Esophagus squamous epithelium (tissue), 5 donors: ENCODE results near the gene SETDB2. TPM values are rescaled to one million over a fixed set of nuclear protein-coding genes. Genes with fewer than 3 reads are reported as not detected.

Experiments
- DNase-seq: peaks from one replicate; lab custom pipeline; 2025; lab: John Stamatoyannopoulos, UW
- H3K27ac ChIP-seq, 4 donors: fragments of 200-600 bp; sonication (generic); one replicate each; pipeline ENCODE4 v1.5.1; 2016 to 2019; ENCODE audit warnings: mild to moderate bottlenecking in 1 of 4
- H3K27me3 ChIP-seq, 4 donors: fragments of 200-600 bp; sonication (generic); 1 replicate in 3 of 4; 2 replicates in 1 of 4; pipeline versions ENCODE4 v1.5.1 to v1.6.0; 2017 to 2021; ENCODE audit warnings: antibody characterized with exemption in 1 of 4
- H3K36me3 ChIP-seq, 3 donors: fragments of 200-600 bp; sonication (generic); one replicate each; pipeline ENCODE4 v1.5.1; 2016 to 2019
- H3K4me1 ChIP-seq, 3 donors: fragments of 200-600 bp; sonication (generic); one replicate each; pipeline ENCODE4 v1.5.1; 2017 to 2019
- H3K4me3 ChIP-seq, 4 donors: fragments of 200-600 bp; sonication (generic); 1 replicate in 3 of 4; 2 replicates in 1 of 4; pipeline ENCODE4 v1.5.1; 2016 to 2019; ENCODE audit warnings: mild to moderate bottlenecking in 2 of 4, moderate library complexity in 1 of 4
- H3K9me3 ChIP-seq, 3 donors: fragments of 200-600 bp; sonication (generic); one replicate each; pipeline ENCODE4 v1.5.1; 2016 to 2019
- CTCF ChIP-seq, 6 experiments: fragments of 450-650 bp in 4 of 6; fragments of 200-600 bp in 2 of 6; sonication (generic) in 2 of 6; IDR thresholded peaks; one replicate each; pipeline ENCODE4 v1.5.1; 2016 to 2019; ENCODE audit warnings: antibody characterized with exemption in 6 of 6, mild to moderate bottlenecking in 4 of 6, moderate library complexity in 4 of 6
- POLR2A ChIP-seq, 4 donors: fragments of 450-650 bp; IDR thresholded peaks; one replicate each; pipeline ENCODE4 v1.6.1; 2017; ENCODE audit warnings: antibody characterized with exemption in 4 of 4, mild to moderate bottlenecking in 4 of 4, moderate library complexity in 3 of 4
- WGBS, 2 donors: methylation state at CpG; one replicate each; pipeline ENCODE4 v1.1.5; 2018; 5-methylcytosine and 5-hydroxymethylcytosine counted together
- intact Hi-C: fragments of 100-400 bp; cut with DNase I; formaldehyde crosslinking; loops from one replicate; pipeline ENCODE4 v1.15.0; 2022
- total RNA-seq, 4 donors: library from RNA; depleted of rRNA; stranded (reverse); fragments of >200 nt; gene quantifications; one replicate each; pipeline ENCODE4 v1.1.0, GENCODE V29; 2016
- donor health status: DM: yes; HTN: yes; CAD: no.

The SETDB2 gene
- total RNA-seq, 4 donors from 2014 or later: 2.3 to 9.0 (median 4.8) TPM

GRCh38 chr13:49454388-49455006 is 10.4 kb downstream of the SETDB2 start:
- DNase-seq: no peak
- 39 to 59% methylated on average over 4 of the region's 4 CpGs for WGBS, 2 donors
- H3K27ac ChIP-seq: peak overlapping the region in 1 of 4 donors; percentile 14
- no peak overlapping the region for H3K4me3 ChIP-seq
- peaks cover 0 to 21% (median 0%) of the 10 kb centered on the region in 3 donors for H3K4me1 ChIP-seq
- no peaks in the 10 kb centered on the region for H3K9me3 ChIP-seq
- peaks cover 0 to 15% (median 0%) of the 10 kb centered on the region in 3 donors for H3K36me3 ChIP-seq
- no peaks in the 10 kb centered on the region for H3K27me3 ChIP-seq
- TF ChIP-seq POLR2A (IDR thresholded peaks at IDR 0.05) (no peak), CTCF (IDR thresholded peaks at IDR 0.05) (no peak)
- intact Hi-C loops: no loop called here

- Histone ChIP-seq H3K27ac (peak overlapping the region in 2 of 4 donors; percentile 14 to 41), H3K4me3 (no peak overlapping the region), H3K4me1 (peaks cover 0 to 21% (median 0%) of the 10 kb centered on the region in 3 donors), H3K27me3 (no peaks in the 10 kb centered on the region), H3K9me3 (no peaks in the 10 kb centered on the region), H3K36me3 (peaks cover 0 to 15% (median 0%) of the 10 kb centered on the region in 3 donors)
- no peak for DNase-seq
- intact Hi-C loops: no loop called here
- no peak for TF ChIP-seq CTCF (IDR thresholded peaks at IDR 0.05)
- no peak for TF ChIP-seq POLR2A (IDR thresholded peaks at IDR 0.05)
Measured at GRCh38 chr13:49455007-49455398, 10.9 kb downstream of the SETDB2 start.

- intact Hi-C loops: no loop called here
- no peak for DNase-seq
- 86 to 94% methylated on average over 1 of the region's 1 CpG for WGBS, 2 donors
- no peak overlapping the region for H3K4me3 ChIP-seq
- peaks cover 0 to 25% (median 0%) of the 10 kb centered on the region in 3 donors for H3K36me3 ChIP-seq
- TF ChIP-seq POLR2A (IDR thresholded peaks at IDR 0.05): no peak
- TF ChIP-seq CTCF (IDR thresholded peaks at IDR 0.05): no peak
- no peak overlapping the region for H3K27ac ChIP-seq
- no peaks in the 10 kb centered on the region for H3K9me3 ChIP-seq
- peaks cover 0 to 21% (median 0%) of the 10 kb centered on the region in 3 donors for H3K4me1 ChIP-seq
- no peaks in the 10 kb centered on the region for H3K27me3 ChIP-seq
Measured at GRCh38 chr13:49456156-49456555, 12.1 kb downstream of the SETDB2 start.

- DNase-seq: no peak
- H3K36me3 ChIP-seq: peaks cover 0 to 32% (median 6%) of the 10 kb centered on the region in 3 donors
- no peaks in the 10 kb centered on the region for H3K9me3 ChIP-seq
- H3K27me3 ChIP-seq: no peaks in the 10 kb centered on the region
- no peak for TF ChIP-seq POLR2A (IDR thresholded peaks at IDR 0.05)
- no peak for TF ChIP-seq CTCF (IDR thresholded peaks at IDR 0.05)
- H3K4me1 ChIP-seq: peaks cover 0 to 21% (median 0%) of the 10 kb centered on the region in 3 donors
- 47 to 61% methylated on average over 7 of the region's 7 CpGs for WGBS, 2 donors
- no peak overlapping the region for H3K4me3 ChIP-seq
- no peak overlapping the region for H3K27ac ChIP-seq
- intact Hi-C loops: no loop called here
Measured at GRCh38 chr13:49457221-49457620, 13.1 kb downstream of the SETDB2 start.

GRCh38 chr13:49459580-49459979 is 15.5 kb downstream of the SETDB2 start:
- Histone ChIP-seq H3K4me3 (no peak overlapping the region), H3K36me3 (peaks cover 6 to 45% (median 18%) of the 10 kb centered on the region in 3 donors), H3K9me3 (peaks cover 0 to 12% (median 0%) of the 10 kb centered on the region in 3 donors), H3K27me3 (no peaks in the 10 kb centered on the region), H3K27ac (no peak overlapping the region), H3K4me1 (peaks cover 0 to 13% (median 0%) of the 10 kb centered on the region in 3 donors)
- 83 to 92% methylated on average over 1 of the region's 1 CpG for WGBS, 2 donors
- intact Hi-C loops: no loop called here
- no peak for DNase-seq
- TF ChIP-seq POLR2A (IDR thresholded peaks at IDR 0.05): no peak
- TF ChIP-seq CTCF (IDR thresholded peaks at IDR 0.05): no peak
